KMS-11 (cell line): ENCODE measurements around the gene NBL1.

Source experiments
- H2AFZ ChIP-seq: fragments of 200-600 bp; sonication (generic); 2 replicates; pipeline ENCODE4 v1.6.1; 2016; ENCODE audit warnings: antibody characterized with exemption, mixed run types, low read depth
- H3K27ac ChIP-seq: fragments of 200-600 bp; sonication (generic); 2 replicates; pipeline ENCODE4 v1.6.1; 2016; ENCODE audit warnings: mild to moderate bottlenecking, mixed run types
- H3K27me3 ChIP-seq: fragments of 200-600 bp; sonication (generic); 2 replicates; pipeline ENCODE4 v1.6.1; 2017; ENCODE audit warnings: mild to moderate bottlenecking, low read depth, mixed run types, moderate library complexity; ENCODE audit not compliant: insufficient read depth
- H3K36me3 ChIP-seq: fragments of 200-600 bp; sonication (generic); 2 replicates; pipeline ENCODE4 v1.6.1; 2017; ENCODE audit warnings: mild to moderate bottlenecking, mixed run types; ENCODE audit not compliant: insufficient read depth
- H3K4me1 ChIP-seq: fragments of 200-600 bp; sonication (generic); 2 replicates; pipeline ENCODE4 v1.6.1; 2016; ENCODE audit warnings: mild to moderate bottlenecking, low read depth, mixed run types; ENCODE audit not compliant: poor library complexity, severe bottlenecking
- H3K4me2 ChIP-seq: fragments of 200-600 bp; sonication (generic); 2 replicates; pipeline ENCODE4 v1.7.0; 2016; ENCODE audit warnings: mild to moderate bottlenecking, mixed run types
- H3K4me3 ChIP-seq: fragments of 200-600 bp; sonication (generic); IDR thresholded peaks from 2 replicates; pipeline ENCODE4 v1.6.1; 2017; ENCODE audit warnings: low read depth, low read length, mixed read lengths; ENCODE audit not compliant: insufficient read depth
- H3K79me2 ChIP-seq: fragments of 200-600 bp; sonication (generic); 2 replicates; pipeline ENCODE4 v1.6.1; 2016; ENCODE audit warnings: low read depth, mixed run types; ENCODE audit not compliant: insufficient read depth
- H3K9ac ChIP-seq: fragments of 200-600 bp; sonication (generic); 2 replicates; pipeline ENCODE4 v1.6.1; 2016; ENCODE audit warnings: mild to moderate bottlenecking, mixed run types
- H4K20me1 ChIP-seq: fragments of 200-600 bp; sonication (generic); 2 replicates; pipeline ENCODE4 v1.6.1; 2016; ENCODE audit warnings: mild to moderate bottlenecking, mixed run types; ENCODE audit not compliant: insufficient read depth
- CTCF ChIP-seq: fragments of 200-600 bp; sonication (generic); conservative IDR thresholded peaks from 2 replicates; pipeline ENCODE4 v1.6.1; 2017; ENCODE audit warnings: low read depth, mild to moderate bottlenecking, antibody characterized with exemption, low read length, moderate library complexity, mixed read lengths

NBL1 gene

GRCh38 chr1:19670787-19671186 is 26.7 kb downstream of the NBL1 start:
- H3K4me3 ChIP-seq = no peak overlapping the region
- H3K27ac ChIP-seq = no peak overlapping the region
- H2AFZ ChIP-seq = no peak overlapping the region
- H3K4me2 ChIP-seq = no peak overlapping the region
- no peaks in the 10 kb centered on the region for H3K4me1 ChIP-seq
- H3K79me2 ChIP-seq = no peaks in the 10 kb centered on the region
- no peaks in the 10 kb centered on the region for H3K36me3 ChIP-seq
- no peaks in the 10 kb centered on the region for H4K20me1 ChIP-seq
- H3K27me3 ChIP-seq = peaks cover 48% of the 10 kb centered on the region
- no peak overlapping the region for H3K9ac ChIP-seq
- no peak for TF ChIP-seq CTCF

DNA sequence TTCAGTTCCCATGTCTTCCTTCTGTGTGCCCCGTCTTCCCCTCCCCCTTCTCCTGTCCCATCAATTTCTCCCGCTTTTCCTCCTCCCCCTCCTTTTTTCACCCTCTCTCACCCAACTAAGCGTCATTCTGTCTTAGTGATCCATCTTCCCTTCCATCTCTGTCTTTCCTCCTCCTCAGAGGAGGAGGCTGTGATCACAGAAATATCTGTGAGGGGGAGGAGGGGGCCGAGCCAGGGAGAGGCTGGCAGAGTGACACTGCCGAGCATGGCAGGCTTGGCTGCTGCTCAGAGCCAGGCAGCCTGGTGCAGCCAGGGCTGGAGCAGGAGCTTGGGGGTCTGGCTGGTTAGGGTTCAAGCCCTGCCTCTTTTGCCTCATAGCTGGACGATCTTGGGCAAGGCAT is 28.1 kb downstream of the NBL1 start:
- Histone ChIP-seq H3K4me1 (no peaks in the 10 kb centered on the region), H3K27me3 (peaks cover 44% of the 10 kb centered on the region), H3K27ac (no peak overlapping the region), H3K4me3 (no peak overlapping the region), H2AFZ (no peak overlapping the region), H3K79me2 (no peaks in the 10 kb centered on the region), H3K9ac (no peak overlapping the region), H3K36me3 (no peaks in the 10 kb centered on the region), H3K4me2 (no peak overlapping the region), H4K20me1 (no peaks in the 10 kb centered on the region)
- no peak for TF ChIP-seq CTCF

- Histone ChIP-seq H3K9ac (no peak overlapping the region), H3K4me3 (no peak overlapping the region), H3K27me3 (peaks cover 17% of the 10 kb centered on the region), H3K4me1 (no peaks in the 10 kb centered on the region), H2AFZ (no peak overlapping the region), H4K20me1 (no peaks in the 10 kb centered on the region), H3K27ac (no peak overlapping the region), H3K36me3 (no peaks in the 10 kb centered on the region), H3K79me2 (no peaks in the 10 kb centered on the region), H3K4me2 (no peak overlapping the region)
- no peak for TF ChIP-seq CTCF
Observed at GRCh38 chr1:19675797-19676196, 31.7 kb downstream of the NBL1 start.

DNA sequence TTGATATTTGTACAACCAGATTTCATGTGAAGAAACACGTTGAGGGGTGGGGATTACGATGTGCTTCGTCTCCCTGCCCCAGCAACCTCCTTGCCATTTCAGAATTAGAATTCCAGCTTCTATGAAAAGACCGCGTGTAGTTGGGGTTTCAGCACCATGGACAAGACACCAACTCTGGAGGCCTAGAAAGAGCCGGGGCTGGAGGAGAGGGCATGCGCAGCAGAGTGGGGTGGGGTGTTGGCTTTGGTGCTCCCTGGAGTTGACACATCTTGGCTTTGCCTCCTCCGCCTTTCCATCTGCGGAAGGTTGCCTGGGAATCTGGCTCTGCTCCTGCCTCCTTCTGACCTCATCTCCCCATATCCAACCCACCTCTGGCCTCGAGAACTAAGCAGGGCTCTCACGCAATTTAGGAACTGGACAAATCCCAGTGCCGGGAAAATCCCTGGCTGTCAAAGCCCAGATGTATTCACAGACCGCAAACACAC is 32.4 kb downstream of the NBL1 start:
- Histone ChIP-seq H3K27ac (no peak overlapping the region), H3K4me3 (no peak overlapping the region), H2AFZ (no peak overlapping the region), H3K4me1 (no peaks in the 10 kb centered on the region), H3K4me2 (no peak overlapping the region), H3K27me3 (peaks cover 10% of the 10 kb centered on the region), H4K20me1 (no peaks in the 10 kb centered on the region), H3K79me2 (no peaks in the 10 kb centered on the region), H3K36me3 (no peaks in the 10 kb centered on the region), H3K9ac (no peak overlapping the region)
- TF ChIP-seq CTCF = no peak
